GM10248 (cell line): ENCODE data around the gene GAB2.

Source experiments
- CTCF ChIA-PET: fragments of 300-600 bp; sonication (Branson Sonifier 250); formaldehyde crosslinking; extraction: SDS; loops from one replicate; lab custom pipeline; 2021; ENCODE audit warnings: antibody characterized with exemption; lab: Yijun Ruan, JAX
- POLR2A ChIA-PET: fragments of 350-650 bp; sonication (Branson Sonifier 250); formaldehyde crosslinking; extraction: SDS; loops from one replicate; lab custom pipeline; 2020; ENCODE audit warnings: antibody characterized with exemption; lab: Yijun Ruan, JAX
- DNase-seq: peaks from one replicate; pipeline ENCODE4 v3.0.0; 2012; ENCODE audit errors: extremely low spot score
- CTCF ChIP-seq: IDR thresholded peaks from 2 replicates; pipeline ENCODE4 v1.5.1; 2012; ENCODE audit warnings: mild to moderate bottlenecking, low read depth; ENCODE audit errors: extremely low read depth, missing control alignments, control extremely low read depth

The GAB2 gene

GRCh38 chr11:78216571-78217287 is 200.9 kb downstream of the GAB2 start:
- ChIA-PET POLR2A (no interaction called here), CTCF (interaction anchor here (1.0 to 2.5 kb wide), 3 partner anchors 9 to 348 kb away, joined by 3 to 9 read pairs (median 9); no protein-coding TSS in a partner anchor)
- no peak for TF ChIP-seq CTCF
- no peak for DNase-seq

GRCh38 chr11:78216021-78216420 is 201.6 kb downstream of the GAB2 start:
- no peak for DNase-seq
- POLR2A ChIA-PET = no interaction called here
- TF ChIP-seq CTCF = no peak
- CTCF ChIA-PET = interaction anchor here (1.0 to 2.5 kb wide), 3 partner anchors 9 to 349 kb away, joined by 3 to 9 read pairs (median 3); no protein-coding TSS in a partner anchor

GRCh38 chr11:78214331-78215194 is 203.1 kb downstream of the GAB2 start:
- TF ChIP-seq CTCF = no peak
- DNase-seq = no peak
- CTCF ChIA-PET = interaction anchor here (1.0 to 2.5 kb wide), 5 partner anchors 20 to 350 kb away, joined by 3 to 9 read pairs (median 4); partner anchors contain the start of gene USP35
- POLR2A ChIA-PET = no interaction called here

GRCh38 chr11:78213526-78214330 is 203.9 kb downstream of the GAB2 start:
- CTCF ChIA-PET = interaction anchor here (0.7 to 1.2 kb wide), 5 partner anchors 12 to 351 kb away, joined by 3 to 4 read pairs (median 3); partner anchors contain the start of gene USP35

GRCh38 chr11:78212586-78213371 is 204.8 kb downstream of the GAB2 start:
- POLR2A ChIA-PET = no interaction called here
- CTCF ChIA-PET = interaction anchor here (0.7 to 1.0 kb wide), 2 partner anchors 13 to 179 kb away, joined by 3 read pairs; no protein-coding TSS in a partner anchor
- no peak for TF ChIP-seq CTCF
- no peak for DNase-seq

More at GRCh38 chr11:78213526-78214330, 203.9 kb downstream of the GAB2 start:
- no peak for DNase-seq
- POLR2A ChIA-PET = no interaction called here
- no peak for TF ChIP-seq CTCF
